ENCODE measurements around the gene TRIM16.
"Not testable (repeated sequence)": the region's sequence is repeated elsewhere in the genome, so short reads cannot be mapped to it uniquely, and the experiment has no call there.

DNA sequence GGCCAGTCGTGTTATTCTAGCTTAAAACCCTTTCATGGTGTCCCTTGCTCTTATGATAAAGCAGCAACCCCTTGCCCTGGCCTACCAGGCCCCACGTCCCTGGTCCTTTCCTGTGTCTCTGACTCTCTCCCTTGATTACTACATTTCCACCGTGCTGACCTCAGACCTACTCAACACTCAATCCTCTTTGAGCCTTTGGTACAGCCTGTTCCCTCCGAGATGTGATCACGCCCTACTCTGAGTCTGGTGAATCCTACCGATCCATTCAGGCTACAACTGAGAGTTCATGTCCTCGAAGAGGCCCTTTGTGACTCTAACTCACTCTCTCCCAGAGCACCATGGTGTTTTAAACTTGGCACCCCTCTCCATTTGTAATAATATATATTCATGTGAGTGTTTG, 54.1 kb downstream of the TRIM16 start:
- TF ChIP-seq, protein P1, sequence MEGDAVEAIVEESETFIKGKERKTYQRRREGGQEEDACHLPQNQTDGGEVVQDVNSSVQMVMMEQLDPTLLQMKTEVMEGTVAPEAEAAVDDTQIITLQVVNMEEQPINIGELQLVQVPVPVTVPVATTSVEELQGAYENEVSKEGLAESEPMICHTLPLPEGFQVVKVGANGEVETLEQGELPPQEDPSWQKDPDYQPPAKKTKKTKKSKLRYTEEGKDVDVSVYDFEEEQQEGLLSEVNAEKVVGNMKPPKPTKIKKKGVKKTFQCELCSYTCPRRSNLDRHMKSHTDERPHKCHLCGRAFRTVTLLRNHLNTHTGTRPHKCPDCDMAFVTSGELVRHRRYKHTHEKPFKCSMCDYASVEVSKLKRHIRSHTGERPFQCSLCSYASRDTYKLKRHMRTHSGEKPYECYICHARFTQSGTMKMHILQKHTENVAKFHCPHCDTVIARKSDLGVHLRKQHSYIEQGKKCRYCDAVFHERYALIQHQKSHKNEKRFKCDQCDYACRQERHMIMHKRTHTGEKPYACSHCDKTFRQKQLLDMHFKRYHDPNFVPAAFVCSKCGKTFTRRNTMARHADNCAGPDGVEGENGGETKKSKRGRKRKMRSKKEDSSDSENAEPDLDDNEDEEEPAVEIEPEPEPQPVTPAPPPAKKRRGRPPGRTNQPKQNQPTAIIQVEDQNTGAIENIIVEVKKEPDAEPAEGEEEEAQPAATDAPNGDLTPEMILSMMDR (IDR thresholded peaks at IDR 0.05; ENCODE audit: low read length), result not testable (repeated sequence)
- TF ChIP-seq EZH2 (IDR thresholded peaks at IDR 0.05; ENCODE audit: borderline replicate concordance, low read length), result not testable (repeated sequence)

All from OCI-LY1 (cell line).